Cardiac muscle cell (in vitro differentiated cells and primary cell): Measurements from ENCODE around the gene BRSK2. TPM values are rescaled to one million over a fixed set of nuclear protein-coding genes. Genes with fewer than 3 reads are reported as not detected.

Experiments used
- DNase-seq, 2 donors: peaks; one replicate each; pipeline versions ENCODE4 v3.0.0 to v3.0.0-alpha.2; 2010 to 2017; ENCODE audit warnings: low read depth in 1 of 2, low spot score in 1 of 2
- H3K27ac ChIP-seq: fragments of 200-600 bp; sonication (generic); 2 replicates; pipeline ENCODE4 v1.5.1; 2016
- H3K27me3 ChIP-seq: fragments of 200-600 bp; sonication (generic); 2 replicates; pipeline ENCODE4 v1.6.0; 2016; ENCODE audit warnings: control low read depth
- H3K36me3 ChIP-seq: fragments of 200-600 bp; sonication (generic); 2 replicates; pipeline ENCODE4 v1.5.1; 2016; ENCODE audit warnings: control low read depth
- H3K4me1 ChIP-seq: fragments of 200-600 bp; sonication (generic); 2 replicates; pipeline ENCODE4 v1.8.1; 2017; ENCODE audit warnings: low read depth, mild to moderate bottlenecking, mixed run types
- H3K4me3 ChIP-seq: fragments of 200-600 bp; sonication (generic); 2 replicates; pipeline ENCODE4 v1.5.1; 2016; ENCODE audit warnings: mild to moderate bottlenecking
- H3K9me3 ChIP-seq: fragments of 200-600 bp; sonication (generic); 2 replicates; pipeline ENCODE4 v1.5.1; 2017; ENCODE audit warnings: low read depth, mild to moderate bottlenecking, control low read depth
- CTCF ChIP-seq: IDR thresholded peaks from 2 replicates; pipeline ENCODE4 v1.5.1; 2012; ENCODE audit warnings: low read depth, mild to moderate bottlenecking, low read length
- polyA plus RNA-seq: library from polyadenylated mRNA; unstranded; fragments of >200 nt; fragmentation: Nextera tagmentation; extraction: Ambion mirVana; gene quantifications from 2 replicates; pipeline ENCODE4 v1.2.1, GENCODE V29; 2016
- total RNA-seq: library from RNA; depleted of rRNA; stranded (reverse); fragments of >200 nt; gene quantifications from 2 replicates; pipeline ENCODE4 v1.2.3, GENCODE V29; 2016

The BRSK2 gene
- total and polyA plus RNA-seq, 2 experiments from 2014 or later, result 0.69 to 2.7 TPM

GRCh38 chr11:1348796-1349326, 40.9 kb upstream of the BRSK2 start:
- H3K4me3 ChIP-seq, result no peak overlapping the region
- H3K36me3 ChIP-seq, result no peaks in the 10 kb centered on the region
- no peaks in the 10 kb centered on the region for H3K27me3 ChIP-seq
- H3K27ac ChIP-seq, result no peak overlapping the region
- H3K4me1 ChIP-seq, result peaks cover 10% of the 10 kb centered on the region
- TF ChIP-seq CTCF, result no peak
- peak in 1 of 2 donors; percentile 54 for DNase-seq
- no peaks in the 10 kb centered on the region for H3K9me3 ChIP-seq

- TF ChIP-seq CTCF, result no peak
- H3K9me3 ChIP-seq, result no peaks in the 10 kb centered on the region
- H3K36me3 ChIP-seq, result no peaks in the 10 kb centered on the region
- no peaks in the 10 kb centered on the region for H3K27me3 ChIP-seq
- no peak for DNase-seq
- H3K27ac ChIP-seq, result no peak overlapping the region
- H3K4me1 ChIP-seq, result peaks cover 10% of the 10 kb centered on the region
- H3K4me3 ChIP-seq, result no peak overlapping the region
Measured at GRCh38 chr11:1349327-1350041, 40.2 kb upstream of the BRSK2 start.

- Histone ChIP-seq H3K27me3 (no peaks in the 10 kb centered on the region), H3K4me1 (peaks cover 10% of the 10 kb centered on the region), H3K4me3 (no peak overlapping the region), H3K9me3 (no peaks in the 10 kb centered on the region), H3K27ac (no peak overlapping the region), H3K36me3 (no peaks in the 10 kb centered on the region)
- no peak for TF ChIP-seq CTCF
- no peak for DNase-seq
Measured at GRCh38 chr11:1350086-1350725, 39.5 kb upstream of the BRSK2 start.

GRCh38 chr11:1351278-1351937, 38.3 kb upstream of the BRSK2 start:
- H3K27me3 ChIP-seq, result no peaks in the 10 kb centered on the region
- DNase-seq, result no peak
- TF ChIP-seq CTCF, result no peak
- H3K4me3 ChIP-seq, result no peak overlapping the region
- no peak overlapping the region for H3K27ac ChIP-seq
- peaks cover 10% of the 10 kb centered on the region for H3K4me1 ChIP-seq
- no peaks in the 10 kb centered on the region for H3K36me3 ChIP-seq
- H3K9me3 ChIP-seq, result no peaks in the 10 kb centered on the region

GRCh38 chr11:1352696-1353382, 36.9 kb upstream of the BRSK2 start:
- no peaks in the 10 kb centered on the region for H3K36me3 ChIP-seq
- H3K4me1 ChIP-seq, result peaks cover 10% of the 10 kb centered on the region
- DNase-seq, result no peak
- H3K9me3 ChIP-seq, result no peaks in the 10 kb centered on the region
- no peaks in the 10 kb centered on the region for H3K27me3 ChIP-seq
- H3K4me3 ChIP-seq, result no peak overlapping the region
- no peak overlapping the region for H3K27ac ChIP-seq
- TF ChIP-seq CTCF, result no peak
